ELF-1 (cell line): Measurements from ENCODE around the gene ASXL2.

ENCODE experiments used
- DNase-seq: peaks from one replicate; pipeline ENCODE4 v3.0.0-alpha.2; 2016; ENCODE audit warnings: low read depth, low spot score

ASXL2 gene

DNA sequence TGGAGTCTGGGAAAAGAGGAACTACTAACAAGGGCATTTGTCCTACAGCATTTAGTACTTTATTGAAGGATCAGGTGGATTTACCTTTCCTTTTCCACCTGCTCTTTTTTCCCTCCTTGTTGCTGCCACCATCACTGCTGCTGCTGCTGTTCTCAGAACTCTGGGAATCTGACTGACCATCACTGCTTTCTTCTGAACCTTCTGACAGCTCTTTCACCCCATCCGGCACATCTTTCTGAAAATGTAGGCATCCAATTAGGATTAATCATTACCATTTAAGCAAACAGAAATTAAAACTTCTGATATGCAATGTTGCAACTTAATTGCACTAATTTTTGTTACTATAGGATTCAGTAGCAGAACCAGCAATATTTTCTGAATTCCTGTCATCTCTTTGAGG, 79.0 kb downstream of the ASXL2 start:
- no peak for DNase-seq

DNA sequence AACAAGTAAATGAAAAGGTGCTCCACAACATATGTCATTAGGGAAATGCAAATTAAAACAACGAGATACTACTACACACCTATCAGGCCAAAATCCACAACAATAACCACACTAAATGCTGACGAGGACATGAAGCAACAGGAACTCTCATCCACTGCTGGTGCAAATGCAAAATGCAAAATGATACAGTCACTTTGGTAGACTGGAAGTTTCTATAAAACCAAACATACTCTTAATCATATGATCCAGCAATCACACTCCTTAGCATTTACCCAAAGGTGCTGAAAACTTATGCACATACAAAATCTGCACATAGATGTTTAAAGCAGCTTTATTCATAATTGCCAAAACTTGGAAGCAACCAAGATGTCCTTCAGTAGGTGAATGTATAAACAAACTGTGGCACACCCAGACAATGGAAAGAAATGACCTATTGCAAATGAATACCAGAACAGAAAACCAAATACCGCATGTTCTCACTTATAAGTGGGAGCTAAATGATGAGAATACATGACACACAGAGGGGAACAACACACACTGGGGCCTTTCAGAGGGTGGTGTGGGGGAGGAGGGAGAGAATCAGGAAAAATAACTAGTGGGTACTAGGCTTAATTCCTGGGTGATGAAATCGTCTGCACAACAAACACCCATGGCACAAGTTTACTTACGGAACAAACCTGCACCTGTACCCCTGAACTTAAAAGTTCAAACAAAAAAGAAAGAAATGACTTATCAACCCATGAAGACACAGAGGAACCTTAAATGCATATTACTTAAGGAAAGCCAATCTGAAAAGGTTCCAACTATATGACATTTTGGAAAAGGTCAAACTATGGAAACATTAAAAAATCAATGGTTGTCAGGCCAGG, 80.4 kb downstream of the ASXL2 start:
- DNase-seq, result no peak

DNA sequence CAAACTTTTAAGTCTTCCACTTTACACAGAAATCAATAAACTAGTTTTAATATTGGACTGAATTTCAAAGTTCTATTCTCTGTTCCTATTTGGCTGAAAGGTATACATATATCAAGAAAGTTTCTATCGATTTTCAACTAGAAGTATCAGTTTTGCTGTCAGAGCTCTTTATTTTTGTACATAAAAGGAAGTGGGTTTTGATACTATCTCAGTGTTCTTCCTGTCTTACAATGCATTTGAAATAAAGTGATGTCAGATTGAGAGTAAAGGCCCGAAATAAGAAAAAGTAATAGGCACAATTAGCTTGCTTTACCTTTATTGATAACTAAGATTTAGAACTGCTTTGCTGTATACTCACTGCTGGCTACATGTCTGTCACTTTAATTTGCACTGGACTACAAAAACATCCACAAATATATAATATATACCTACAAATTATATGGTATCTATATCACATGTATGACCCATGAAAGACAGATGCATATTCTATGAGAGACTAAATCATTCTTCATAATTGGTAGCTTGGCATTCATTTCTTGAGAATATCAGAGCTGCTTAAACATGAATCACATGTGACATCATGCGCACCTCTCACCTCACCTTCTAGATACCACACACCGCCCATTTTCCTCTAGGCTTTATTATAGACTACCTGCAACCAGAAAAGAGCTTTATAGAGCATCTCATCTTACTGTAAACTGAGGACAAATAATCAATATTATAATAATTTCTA, 83.6 kb downstream of the ASXL2 start:
- DNase-seq, result no peak

DNA sequence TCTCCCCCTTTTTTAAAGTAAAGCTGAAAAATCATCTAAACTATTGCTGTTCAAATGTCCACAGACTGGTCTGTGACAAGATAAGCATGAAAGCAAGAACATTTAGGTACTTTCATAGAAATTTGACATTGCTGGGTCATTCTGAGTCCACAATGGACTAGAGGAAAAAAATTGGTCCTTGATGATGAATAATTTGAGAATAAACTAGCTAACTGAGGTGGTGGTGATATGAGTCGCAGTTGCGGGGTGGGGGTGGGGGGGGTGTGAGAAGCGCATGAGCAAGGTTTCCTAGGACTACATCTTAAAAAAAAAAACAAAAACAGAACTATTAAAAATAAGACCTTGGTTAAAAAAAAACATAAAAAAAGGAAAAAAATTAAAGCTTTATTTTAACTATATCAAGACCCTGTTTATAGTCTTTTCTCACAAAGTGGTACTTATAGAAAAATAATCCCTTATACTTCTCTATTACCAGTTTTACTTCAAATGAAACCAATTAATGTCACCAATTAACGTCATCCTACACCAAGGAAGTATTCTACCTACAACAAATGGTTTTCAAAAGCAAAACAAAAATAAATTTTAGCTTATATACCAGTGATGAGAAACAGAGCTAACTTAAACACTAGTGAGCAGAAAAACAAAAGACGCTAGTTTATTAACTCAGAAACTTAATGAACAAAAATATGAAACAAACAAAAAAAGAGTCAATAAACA, 88.1 kb downstream of the ASXL2 start:
- DNase-seq, result no peak

DNA sequence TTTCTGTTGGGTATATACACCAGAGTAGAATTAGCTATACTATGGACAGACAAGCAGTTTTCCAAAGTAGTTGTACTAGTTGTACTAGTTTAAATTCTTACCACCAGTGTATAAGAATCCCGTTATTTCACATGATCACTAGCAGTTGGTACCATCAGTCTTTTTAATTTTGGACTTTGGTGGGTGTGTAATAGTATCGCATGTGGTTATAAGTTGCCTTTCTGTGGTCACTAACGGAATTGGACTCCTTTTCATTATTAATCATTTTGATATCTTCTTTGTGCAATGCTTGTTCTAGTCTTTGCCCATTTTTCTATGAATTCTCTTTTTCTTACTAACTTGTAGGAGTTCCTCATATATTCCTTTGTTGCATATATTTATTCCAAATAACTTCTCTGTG, 89.8 kb downstream of the ASXL2 start:
- DNase-seq, result no peak

DNA sequence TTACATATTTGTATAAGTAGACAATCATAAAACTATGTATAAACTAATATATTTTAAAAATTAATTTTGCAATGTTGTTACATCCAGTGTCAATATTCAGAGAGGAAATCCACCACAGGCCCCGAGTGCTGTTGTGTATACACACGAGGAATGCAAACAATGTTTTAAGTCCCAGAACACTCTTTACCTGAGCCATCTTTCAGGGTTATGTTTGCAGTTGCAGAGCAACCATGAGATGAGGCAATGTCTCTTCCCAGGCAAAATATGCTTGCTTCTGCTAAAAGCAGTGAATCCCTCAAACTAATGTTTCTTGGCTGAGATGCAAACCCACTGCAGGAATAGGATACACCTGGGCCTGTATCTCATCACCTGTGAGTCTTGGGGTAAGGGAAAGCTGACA, 91.3 kb downstream of the ASXL2 start:
- DNase-seq, result no peak

DNA sequence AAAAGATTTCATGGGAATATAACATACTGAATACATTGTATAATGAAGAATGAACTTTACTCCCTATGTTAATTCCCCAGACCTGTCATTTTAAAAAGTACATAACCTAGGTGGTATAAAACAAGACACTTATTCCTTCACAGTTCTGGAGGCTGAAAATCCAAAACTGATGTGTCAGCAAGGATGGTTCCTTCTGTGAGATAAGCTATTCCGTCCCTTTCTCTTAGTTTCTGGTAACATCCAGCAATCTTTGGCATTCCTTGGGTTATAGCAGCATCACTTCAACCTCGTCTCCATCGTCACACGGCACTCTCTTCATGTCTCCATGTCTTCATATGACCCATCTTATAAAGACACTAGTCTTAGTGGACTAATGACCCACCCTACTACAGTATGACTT, 93.9 kb downstream of the ASXL2 start:
- no peak for DNase-seq

DNA sequence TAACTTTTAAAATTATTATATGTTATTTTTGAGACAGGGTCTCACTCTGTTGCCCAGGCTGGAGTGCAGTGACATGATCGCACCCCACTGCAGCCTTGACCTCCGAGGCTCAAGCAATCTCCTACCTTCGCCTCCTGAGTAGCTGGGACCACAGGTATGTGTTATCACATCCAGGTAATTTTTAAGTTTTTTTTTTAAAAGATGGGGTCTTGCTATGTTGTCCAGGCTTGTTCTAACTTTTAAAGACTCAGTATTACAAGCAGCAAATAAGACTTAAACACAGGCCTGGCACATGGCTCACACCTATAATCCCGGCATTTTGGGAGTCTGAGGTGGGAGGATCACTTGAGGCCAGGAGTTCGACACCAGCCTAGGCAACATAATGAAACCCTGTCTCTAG, 101.2 kb downstream of the ASXL2 start:
- no peak for DNase-seq

DNA sequence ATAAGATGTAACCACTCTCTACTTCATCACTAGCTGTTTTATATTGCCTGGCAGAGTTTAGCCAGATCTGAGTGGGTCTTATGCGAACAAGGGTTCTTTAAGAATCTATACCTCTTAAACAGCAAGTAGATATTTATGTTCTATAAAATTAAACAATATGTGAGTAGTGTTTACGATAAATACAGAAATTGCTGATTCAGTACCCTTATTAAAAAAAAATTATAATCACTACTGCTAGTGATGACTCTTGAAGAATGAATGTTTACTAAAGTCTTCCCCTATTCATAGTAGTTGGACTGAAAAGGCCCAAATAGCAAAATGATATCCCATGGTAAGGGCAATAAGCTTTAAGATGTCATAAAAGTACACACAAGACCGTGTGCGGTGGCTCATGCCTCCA, 106.2 kb downstream of the ASXL2 start:
- no peak for DNase-seq

DNA sequence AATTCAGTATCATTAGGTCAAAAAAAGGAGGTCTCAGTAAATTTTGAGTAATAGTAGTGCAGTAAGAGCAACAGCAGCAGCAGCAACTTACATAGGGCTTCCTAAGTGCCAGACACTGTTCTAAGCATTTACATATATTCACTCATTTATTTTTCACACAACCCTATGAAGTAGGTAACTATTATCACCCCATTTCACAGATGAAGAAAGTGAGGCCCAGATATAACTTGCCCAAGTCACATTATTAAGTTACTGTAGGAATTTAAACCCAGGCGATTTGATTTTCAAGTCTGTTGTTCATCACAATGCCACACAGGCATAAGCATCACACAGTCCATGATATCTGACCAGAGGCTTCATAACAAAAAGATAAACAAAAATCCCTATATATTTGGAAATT, 114.7 kb downstream of the ASXL2 start:
- DNase-seq, result no peak

DNA sequence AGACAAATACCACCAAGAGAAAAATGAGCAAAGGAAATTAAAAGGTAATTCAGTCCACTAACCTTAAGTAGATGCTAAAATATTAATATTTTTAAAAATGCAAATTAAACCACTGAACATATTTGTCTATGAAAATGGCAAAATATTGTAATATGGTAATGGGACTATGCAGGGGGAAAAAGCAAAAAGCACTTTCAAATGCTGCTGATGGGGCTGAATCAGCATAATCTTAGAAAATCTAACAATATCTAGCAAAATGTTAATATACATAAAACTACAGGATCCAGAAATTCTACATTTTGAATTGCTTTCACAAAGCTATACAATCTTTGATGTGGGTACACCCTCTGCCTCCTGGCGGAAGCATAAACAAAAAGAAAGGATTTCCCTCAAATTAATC, 118.0 kb downstream of the ASXL2 start:
- no peak for DNase-seq

DNA sequence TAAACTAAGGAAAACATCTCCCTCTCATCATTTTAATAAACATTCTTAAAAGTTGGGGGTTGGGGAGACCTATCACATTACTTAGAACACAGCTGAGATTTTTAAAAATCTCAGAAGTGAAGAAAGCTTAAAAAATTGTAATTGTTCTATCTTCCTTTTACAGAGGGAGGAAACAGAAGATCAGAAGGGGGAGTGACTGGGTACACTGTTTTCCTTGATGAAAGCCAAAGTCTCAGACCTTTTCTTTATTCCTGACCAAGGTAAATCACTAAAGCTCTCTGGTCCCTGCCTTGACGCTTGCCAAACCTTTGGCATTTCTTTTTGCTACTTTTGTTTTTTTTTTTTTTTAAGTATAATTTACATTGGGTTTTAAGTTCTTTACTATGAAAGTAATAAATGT, 119.9 kb downstream of the ASXL2 start:
- no peak for DNase-seq

DNA sequence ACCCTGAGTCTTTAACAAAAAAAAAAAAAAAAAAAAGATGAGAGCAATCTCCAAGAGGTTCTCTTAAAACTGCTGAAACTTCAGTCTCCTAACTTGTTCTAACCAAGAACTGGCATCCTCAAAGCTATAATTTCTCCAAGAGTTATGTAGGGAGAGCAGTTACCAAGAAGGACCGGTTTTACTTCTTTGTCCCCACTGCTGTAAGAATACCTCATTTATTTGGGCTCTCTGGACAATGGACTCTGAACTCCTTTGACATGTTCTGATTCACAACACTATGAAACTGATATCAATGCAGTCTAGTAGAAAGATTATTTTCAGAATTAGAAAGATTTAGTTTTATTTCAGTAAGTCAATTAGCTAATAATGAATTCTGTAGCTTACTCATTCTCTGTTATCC, 120.4 kb downstream of the ASXL2 start:
- DNase-seq, result no peak

DNA sequence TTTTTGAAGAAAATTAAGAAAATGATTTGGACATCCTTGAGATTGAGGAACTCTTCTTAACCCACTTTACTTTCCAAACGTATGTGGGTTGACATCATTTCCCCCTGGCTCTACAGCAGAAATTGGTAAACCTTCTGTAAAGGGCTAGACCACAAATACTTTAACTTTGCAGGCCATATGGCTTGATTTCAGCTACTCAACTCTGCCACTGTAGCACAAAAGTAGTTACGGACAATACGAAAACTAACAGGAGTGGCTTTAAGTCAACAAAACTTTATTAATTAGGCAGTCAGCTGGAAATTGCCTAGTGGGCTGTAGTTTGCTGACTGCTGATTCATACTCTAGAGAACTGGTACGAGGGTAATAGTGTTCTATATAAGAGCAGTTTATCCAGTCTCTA, 121.8 kb downstream of the ASXL2 start:
- DNase-seq, result no peak

DNA sequence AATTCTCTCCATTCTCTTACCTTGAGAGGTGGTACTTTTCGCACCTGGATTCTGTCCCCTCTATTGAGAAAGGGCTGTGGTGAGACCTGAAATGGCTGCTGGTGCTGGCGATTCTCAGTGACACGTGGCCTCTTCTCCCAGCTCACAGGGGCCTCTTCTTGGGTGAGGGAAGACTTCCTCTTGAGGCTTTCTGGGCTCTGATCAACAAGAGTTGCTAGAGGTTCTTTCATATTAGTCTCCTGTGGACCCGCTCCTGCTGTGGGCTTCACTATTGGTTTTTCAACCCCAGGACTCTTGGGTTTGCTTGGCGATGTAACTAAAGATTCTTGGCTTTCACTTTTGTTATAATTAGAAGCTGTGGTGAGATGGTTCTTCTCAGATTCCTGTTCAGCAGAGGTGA, 128.6 kb downstream of the ASXL2 start:
- DNase-seq, result no peak

DNA sequence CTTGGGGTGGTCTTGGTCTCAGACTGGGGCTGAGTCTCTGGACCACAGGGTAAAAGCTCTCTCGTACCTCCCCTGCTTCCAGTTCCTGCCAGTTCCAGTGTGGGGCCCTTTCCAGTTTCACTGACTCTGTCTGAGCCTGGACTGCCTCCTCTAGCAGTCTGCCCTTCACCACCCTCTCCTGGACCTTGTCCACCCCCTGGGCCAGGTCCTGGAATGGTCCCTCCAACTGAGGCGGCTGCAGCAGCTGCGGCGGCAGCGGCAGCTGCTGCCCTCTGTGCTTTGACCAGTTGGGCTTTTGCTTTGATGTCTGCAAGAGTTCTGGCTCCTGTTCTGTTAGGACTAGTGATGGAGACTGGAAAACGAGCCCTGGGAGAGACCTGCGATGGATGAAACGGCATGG, 134.2 kb downstream of the ASXL2 start:
- DNase-seq, result no peak

DNA sequence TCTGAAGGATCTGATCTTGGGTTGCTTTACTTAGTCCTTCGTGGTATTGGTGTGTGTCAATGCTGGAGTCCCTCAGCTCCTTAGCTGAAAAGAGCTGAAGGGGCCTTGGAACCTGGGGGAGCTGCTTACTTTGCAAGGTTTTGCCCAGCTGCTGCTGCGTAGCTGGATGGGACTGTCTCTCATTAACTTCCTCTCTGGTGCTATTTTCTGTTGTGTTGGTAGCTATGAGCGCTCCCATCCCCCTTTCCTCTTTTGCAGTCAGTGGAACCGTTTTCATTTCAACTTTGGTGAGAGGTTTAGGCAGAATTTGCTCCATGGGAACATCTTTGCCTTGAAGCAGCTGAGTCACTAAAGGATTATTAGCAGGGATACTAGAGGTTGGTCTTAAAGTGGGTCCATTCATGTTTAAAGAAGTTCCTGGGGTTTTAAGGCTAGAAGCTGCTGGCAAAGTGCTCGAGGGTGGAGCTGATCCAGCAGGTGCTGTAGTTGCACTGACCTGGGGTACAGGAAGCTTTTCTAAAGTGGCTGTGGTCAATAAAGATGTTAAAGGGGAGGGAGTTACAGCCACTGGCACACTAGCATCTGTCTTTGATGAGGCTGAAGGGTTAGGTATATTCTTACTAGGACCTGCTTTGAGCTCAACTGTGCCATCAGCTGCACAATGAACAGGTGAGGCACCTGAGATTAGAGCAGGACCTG, 135.0 kb downstream of the ASXL2 start:
- DNase-seq, result no peak

DNA sequence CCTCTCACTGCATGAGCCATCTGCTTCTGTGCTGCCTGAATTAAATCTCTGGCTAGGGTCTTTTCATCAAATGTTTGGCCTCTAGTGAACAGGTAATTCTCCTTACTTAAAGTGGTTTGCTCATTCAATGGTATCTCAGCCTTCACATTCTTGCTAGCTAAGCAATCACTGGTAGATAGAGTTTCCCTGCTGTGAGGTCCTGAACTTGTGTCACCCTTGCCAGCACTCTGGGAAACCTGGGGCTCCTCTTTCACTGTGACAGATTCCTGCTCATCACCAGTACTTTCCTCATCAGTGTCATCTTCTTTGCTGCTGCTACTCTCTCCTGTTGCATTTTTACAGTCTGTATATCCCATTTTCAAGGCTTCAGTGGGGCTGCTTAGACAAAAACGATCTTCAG, 135.8 kb downstream of the ASXL2 start:
- DNase-seq, result no peak

DNA sequence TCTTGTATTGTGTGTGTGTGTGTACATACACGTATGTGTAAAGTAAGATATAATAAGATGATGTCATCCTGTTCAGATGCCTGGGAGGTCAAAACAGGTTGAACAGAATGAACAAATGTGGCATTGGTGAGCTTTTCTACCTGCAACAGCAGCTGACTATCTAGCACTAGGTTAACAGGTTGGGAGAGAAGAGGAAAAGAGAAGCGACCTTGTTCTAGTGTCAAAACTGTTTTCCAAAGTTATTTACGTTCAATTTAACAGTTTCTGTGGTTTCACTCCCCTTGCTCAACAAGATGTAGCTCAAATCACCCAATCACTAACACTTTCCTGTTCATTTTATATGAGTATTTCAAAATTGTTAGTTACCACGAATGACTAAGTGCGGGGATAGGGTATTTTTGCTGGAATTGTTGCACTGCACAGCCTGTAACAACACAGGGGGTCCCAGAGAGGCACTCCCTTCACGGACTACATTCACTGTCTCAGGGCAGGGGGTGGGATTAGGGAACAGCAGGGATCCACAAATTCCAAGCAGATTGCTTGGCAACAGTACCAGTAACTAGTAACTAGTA, 137.4 kb downstream of the ASXL2 start:
- peak; percentile 45 for DNase-seq

DNA sequence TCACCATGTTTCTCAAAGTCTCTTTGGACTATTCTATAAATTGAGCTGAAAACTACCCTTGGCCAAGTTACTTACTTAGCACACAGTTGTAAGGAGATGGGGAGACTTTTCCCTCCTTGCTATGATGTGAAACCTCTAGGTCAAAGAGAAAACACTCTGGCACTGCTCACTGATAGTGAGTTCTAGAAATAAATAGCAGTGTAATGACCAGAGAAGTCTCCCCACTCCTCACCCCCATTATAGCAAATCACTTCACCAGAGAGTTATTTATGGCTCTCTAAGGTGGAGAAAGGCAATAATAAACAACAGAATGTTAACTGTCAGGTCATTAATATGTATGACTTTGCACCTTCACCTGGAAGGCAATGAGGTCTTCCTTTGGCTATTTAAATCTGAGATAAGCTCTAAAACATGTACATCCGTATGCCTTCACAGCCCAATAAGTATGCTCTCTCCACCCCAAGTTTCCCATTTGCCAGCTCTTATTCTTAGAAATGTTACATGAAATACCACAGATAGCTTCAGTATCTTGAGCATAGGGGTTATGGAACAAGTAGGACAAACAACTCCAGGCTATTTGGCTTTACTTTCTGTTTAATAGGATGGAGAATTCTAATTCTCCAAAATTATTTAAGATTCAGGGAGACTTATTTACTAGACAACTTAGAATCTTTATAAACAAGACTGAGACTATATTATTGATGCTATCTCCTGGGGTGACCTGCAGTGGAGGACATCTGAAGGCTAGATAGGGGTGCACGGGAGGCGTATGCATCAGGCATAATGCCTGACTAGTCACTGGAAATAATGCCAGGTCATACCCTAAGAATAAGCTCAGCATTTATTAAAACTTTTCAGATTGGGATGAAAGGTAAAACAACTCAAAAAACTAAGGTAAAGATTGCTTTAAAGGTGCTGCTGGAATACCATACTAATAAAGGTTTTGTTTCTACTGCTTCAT, 139.6 kb downstream of the ASXL2 start:
- DNase-seq, result no peak
